ENCODE measurements around the gene POLR3E. TPM values are rescaled to one million over a fixed set of nuclear protein-coding genes. Genes with fewer than 3 reads are reported as not detected.

POLR3E gene
- total RNA-seq, 1 experiment from 2014 or later: 54.6 TPM

GRCh38 chr16:22381392-22381791, 84.2 kb downstream of the POLR3E start:
- Histone ChIP-seq H4K20me1 (ENCODE audit: insufficient read depth, low read depth, low read length) (no peaks in the 10 kb centered on the region), H3K36me3 (ENCODE audit: insufficient read depth, low read length) (no peaks in the 10 kb centered on the region), H3K4me3 (ENCODE audit: low read length) (no peak overlapping the region), H3K9ac (ENCODE audit: low read length) (no peak overlapping the region), H3K9me3 (ENCODE audit: low read length) (no peaks in the 10 kb centered on the region), H3K27me3 (ENCODE audit: low read length) (no peaks in the 10 kb centered on the region), H3K4me1 (ENCODE audit: low read length) (no peaks in the 10 kb centered on the region), H3K27ac (ENCODE audit: low read length) (no peak overlapping the region), H3K4me2 (ENCODE audit: low read depth, low read length, poor library complexity, severe bottlenecking) (no peak overlapping the region), H2AFZ (ENCODE audit: low read length) (no peak overlapping the region), H3K9me2 (replicated peaks; ENCODE audit: insufficient read depth, low read length) (no peaks in the 10 kb centered on the region), H3K79me2 (ENCODE audit: low read length) (no peaks in the 10 kb centered on the region)
- no peak for DNase-seq

- H3K79me2 ChIP-seq (ENCODE audit: low read length): no peaks in the 10 kb centered on the region
- H3K36me3 ChIP-seq (ENCODE audit: insufficient read depth, low read length): no peaks in the 10 kb centered on the region
- no peaks in the 10 kb centered on the region for H4K20me1 ChIP-seq (ENCODE audit: insufficient read depth, low read depth, low read length)
- no peak overlapping the region for H3K4me3 ChIP-seq (ENCODE audit: low read length)
- H3K27me3 ChIP-seq (ENCODE audit: low read length): no peaks in the 10 kb centered on the region
- no peak overlapping the region for H3K9ac ChIP-seq (ENCODE audit: low read length)
- H3K9me2 ChIP-seq (replicated peaks; ENCODE audit: insufficient read depth, low read length): no peaks in the 10 kb centered on the region
- H3K27ac ChIP-seq (ENCODE audit: low read length): no peak overlapping the region
- no peak overlapping the region for H2AFZ ChIP-seq (ENCODE audit: low read length)
- no peaks in the 10 kb centered on the region for H3K9me3 ChIP-seq (ENCODE audit: low read length)
- H3K4me1 ChIP-seq (ENCODE audit: low read length): no peaks in the 10 kb centered on the region
- H3K4me2 ChIP-seq (ENCODE audit: low read depth, low read length, poor library complexity, severe bottlenecking): no peak overlapping the region
- no peak for DNase-seq
These were observed 86.6 kb downstream of the POLR3E start for GRCh38 chr16:22383827-22384226.

Other genes with a start within 250 kb of the POLR3E start
- gene VWA3A, start 204.9 kb upstream of the POLR3E start, total RNA-seq (2014; rRNA removed; shearing (Covaris generic); ENCODE audit: low replicate concordance): not detected in 2 replicates
- gene SDR42E2, start 134.9 kb upstream of the POLR3E start, total RNA-seq (2014; rRNA removed; shearing (Covaris generic); ENCODE audit: low replicate concordance): not detected in 2 replicates
- gene EEF2K, start 91.1 kb upstream of the POLR3E start, total RNA-seq (2014; rRNA removed; shearing (Covaris generic); ENCODE audit: low replicate concordance): 12.1 and 16.0 TPM in 2 replicates
- gene CDR2, start 77.2 kb downstream of the POLR3E start, total RNA-seq (2014; rRNA removed; shearing (Covaris generic); ENCODE audit: low replicate concordance): 7.2 and 16.3 TPM in 2 replicates
- 109 and 207 TPM in 2 replicates for gene NPIPB5, start 213.5 kb downstream of the POLR3E start, total RNA-seq (2014; rRNA removed; shearing (Covaris generic); ENCODE audit: low replicate concordance)

All from Karpas-422 (cell line).